H9 (cell line): ENCODE measurements around the gene TRIO. TPM values are rescaled to one million over a fixed set of nuclear protein-coding genes. Genes with fewer than 3 reads are reported as not detected.

ENCODE experiments used
- DNase-seq: peaks from one replicate; pipeline ENCODE4 v3.0.0-alpha.2; 2017
- H2AFZ ChIP-seq: one replicate; pipeline ENCODE4 v1.6.1; 2013; ENCODE audit warnings: mild to moderate bottlenecking, low read length, control low read depth, moderate library complexity
- H2AK5ac ChIP-seq: 2 replicates; pipeline ENCODE4 v1.6.1; 2013; ENCODE audit warnings: low read length, control low read depth, mixed read lengths; ENCODE audit not compliant: insufficient read length
- H2BK120ac ChIP-seq: one replicate; pipeline ENCODE4 v1.6.1; 2013; ENCODE audit warnings: low read depth, mild to moderate bottlenecking, low read length, control low read depth, inconsistent platforms; ENCODE audit not compliant: poor library complexity, severe bottlenecking
- H2BK12ac ChIP-seq: 2 replicates; pipeline ENCODE4 v1.6.1; 2013; ENCODE audit warnings: low read length, control low read depth, mixed read lengths, low read depth; ENCODE audit not compliant: insufficient read length
- H2BK15ac ChIP-seq: 2 replicates; pipeline ENCODE4 v1.6.1; 2013; ENCODE audit warnings: low read depth, low read length, control low read depth
- H2BK20ac ChIP-seq: one replicate; pipeline ENCODE4 v1.6.1; 2013; ENCODE audit warnings: low read depth, mild to moderate bottlenecking, low read length, control low read depth, inconsistent platforms; ENCODE audit not compliant: poor library complexity, severe bottlenecking
- H2BK5ac ChIP-seq: 2 replicates; pipeline ENCODE4 v1.6.1; 2013; ENCODE audit warnings: low read length, control low read depth, mixed read lengths; ENCODE audit not compliant: insufficient read length
- H3K14ac ChIP-seq: 2 replicates; pipeline ENCODE4 v1.6.1; 2013; ENCODE audit warnings: low read length, control low read depth; ENCODE audit not compliant: insufficient read depth
- H3K18ac ChIP-seq: 2 replicates; pipeline ENCODE4 v1.6.1; 2013; ENCODE audit warnings: low read depth, mild to moderate bottlenecking, mixed read lengths, low read length, control low read depth; ENCODE audit not compliant: insufficient read length
- H3K23ac ChIP-seq: 2 replicates; pipeline ENCODE4 v1.6.1; 2013; ENCODE audit warnings: low read length, control low read depth, mixed read lengths, low read depth; ENCODE audit not compliant: insufficient read length
- H3K23me2 ChIP-seq: 2 replicates; pipeline ENCODE4 v1.6.1; 2013; ENCODE audit warnings: low read depth, mild to moderate bottlenecking, mixed read lengths, low read length, control low read depth; ENCODE audit not compliant: insufficient read length, poor library complexity, severe bottlenecking
- H3K27ac ChIP-seq: 2 replicates; pipeline ENCODE4 v1.5.1; 2013; ENCODE audit warnings: low read length, control low read depth, mixed read lengths, low read depth; ENCODE audit not compliant: insufficient read length
- H3K27me3 ChIP-seq: 2 replicates; pipeline ENCODE4 v1.6.1; 2013; ENCODE audit warnings: low read length, control low read depth, inconsistent platforms; ENCODE audit not compliant: insufficient read depth
- H3K4ac ChIP-seq: 2 replicates; pipeline ENCODE4 v1.6.1; 2013; ENCODE audit warnings: low read depth, mild to moderate bottlenecking, control low read depth, inconsistent platforms, low read length, moderate library complexity
- H3K4me1 ChIP-seq: 2 replicates; pipeline ENCODE4 v1.6.1; 2013; ENCODE audit warnings: low read length, control low read depth, inconsistent platforms; ENCODE audit not compliant: insufficient read depth
- H3K4me2 ChIP-seq: 2 replicates; pipeline ENCODE4 v1.6.1; 2013; ENCODE audit warnings: low read length, control low read depth, mixed read lengths; ENCODE audit not compliant: insufficient read length, insufficient read depth
- H3K56ac ChIP-seq: 2 replicates; pipeline ENCODE4 v1.6.1; 2013; ENCODE audit warnings: low read depth, mild to moderate bottlenecking, mixed read lengths, low read length, control low read depth; ENCODE audit not compliant: insufficient read length
- H3K79me1 ChIP-seq: 2 replicates; pipeline ENCODE4 v1.6.1; 2013; ENCODE audit warnings: low read depth, mild to moderate bottlenecking, moderate library complexity, low read length, control low read depth, inconsistent platforms; ENCODE audit not compliant: insufficient read depth, poor library complexity, severe bottlenecking
- H3K79me2 ChIP-seq: 2 replicates; pipeline ENCODE4 v1.6.1; 2013; ENCODE audit warnings: low read length, control low read depth, inconsistent platforms; ENCODE audit not compliant: insufficient read depth
- H3K9ac ChIP-seq: 2 replicates; pipeline ENCODE4 v1.6.1; 2013; ENCODE audit warnings: low read length, control low read depth, mixed read lengths; ENCODE audit not compliant: insufficient read length; ENCODE audit errors: extremely low read depth
- H3K9me3 ChIP-seq: one replicate; pipeline ENCODE4 v1.6.1; 2013; ENCODE audit warnings: low read depth, low read length, inconsistent platforms; ENCODE audit not compliant: control insufficient read depth
- H3T11ph ChIP-seq: one replicate; pipeline ENCODE4 v1.6.1; 2013; ENCODE audit warnings: mild to moderate bottlenecking, low read length, control low read depth, inconsistent platforms
- H4K20me1 ChIP-seq: one replicate; pipeline ENCODE4 v1.6.1; 2013; ENCODE audit not compliant: control insufficient read depth, insufficient read length, insufficient read depth
- H4K5ac ChIP-seq: 2 replicates; pipeline ENCODE4 v1.6.1; 2013; ENCODE audit warnings: low read depth, mild to moderate bottlenecking, mixed read lengths, low read length, control low read depth; ENCODE audit not compliant: insufficient read length
- H4K8ac ChIP-seq: replicated peaks from 2 replicates; pipeline ENCODE4 v1.6.1; 2013; ENCODE audit warnings: low read length, control low read depth, mixed read lengths, low read depth; ENCODE audit not compliant: insufficient read length
- H4K91ac ChIP-seq: 2 replicates; pipeline ENCODE4 v1.6.1; 2013; ENCODE audit warnings: low read depth, mild to moderate bottlenecking, moderate library complexity, mixed read lengths, low read length, control low read depth; ENCODE audit not compliant: insufficient read length
- H3K27ac Mint-ChIP-seq, 3 experiments: 2 replicates in 2 of 3; 3 replicates in 1 of 3; pipeline ENCODE4 v1.8.0; 2020 to 2021; ENCODE audit warnings: mixed read lengths in 3 of 3, mild to moderate bottlenecking in 1 of 3, moderate library complexity in 1 of 3
- H3K27me3 Mint-ChIP-seq: 2 replicates; pipeline ENCODE4 v1.8.0; 2021; ENCODE audit warnings: low read depth, mild to moderate bottlenecking, moderate library complexity, mixed read lengths
- H3K36me3 Mint-ChIP-seq, 3 experiments: 2 replicates in 2 of 3; 3 replicates in 1 of 3; pipeline ENCODE4 v1.8.0; 2020 to 2021; ENCODE audit warnings: low read depth in 3 of 3, mixed read lengths in 3 of 3; ENCODE audit not compliant: insufficient read depth in 1 of 3
- H3K4me1 Mint-ChIP-seq, 2 experiments: 2 replicates each; pipeline ENCODE4 v1.8.0; 2020; ENCODE audit warnings: mixed read lengths in 2 of 2
- H3K4me3 Mint-ChIP-seq, 2 experiments: 2 replicates in 1 of 2; 3 replicates in 1 of 2; pipeline ENCODE4 v1.8.0; 2020 to 2021; ENCODE audit warnings: mild to moderate bottlenecking in 2 of 2, mixed read lengths in 2 of 2, moderate library complexity in 1 of 2
- H3K9me3 Mint-ChIP-seq, 2 experiments: 2 replicates in 1 of 2; 3 replicates in 1 of 2; pipeline ENCODE4 v1.8.0; 2020; ENCODE audit warnings: mild to moderate bottlenecking in 2 of 2, mixed read lengths in 2 of 2, moderate library complexity in 1 of 2
- CTCF ChIP-seq: fragments of 200-600 bp; sonication (generic); conservative IDR thresholded peaks from 3 replicates; pipeline ENCODE4 v1.8.0; 2021; ENCODE audit warnings: antibody characterized with exemption, mild to moderate bottlenecking
- WGBS: extraction: QIAGEN DNeasy Blood & Tissue Kit; methylation state at CpG from one replicate; pipeline ENCODE4 v1.1.7; 2013; ENCODE audit warnings: missing lambda C conversion rate, low lambda C conversion rate, mixed read lengths; ENCODE audit not compliant: insufficient read length; ENCODE audit errors: extremely low coverage; 5-methylcytosine and 5-hydroxymethylcytosine counted together
- total RNA-seq: library from RNA; stranded (reverse); gene quantifications from 2 replicates; pipeline ENCODE4 v1.2.1, GENCODE V29; 2021

Gene TRIO
- total RNA-seq, 1 experiment from 2014 or later, result 87.8 TPM

GRCh38 chr5:14097998-14098471, 45.1 kb upstream of the TRIO start:
- no peak overlapping the region for H3K27ac Mint-ChIP-seq
- DNase-seq, result no peak
- H4K5ac ChIP-seq, result no peak overlapping the region
- no peak overlapping the region for H4K8ac ChIP-seq
- no peaks in the 10 kb centered on the region for H4K20me1 ChIP-seq
- H3K4me1 Mint-ChIP-seq, result peaks cover 9 to 14% of the 10 kb centered on the region in 2 experiments
- H3K27me3 Mint-ChIP-seq, result peaks cover 2% of the 10 kb centered on the region; the same call in 1 of the 2 replicates
- H3K18ac ChIP-seq, result no peak overlapping the region
- no peaks in the 10 kb centered on the region for H3K79me1 ChIP-seq
- no peak overlapping the region for H3K56ac ChIP-seq
- no peaks in the 10 kb centered on the region for H3K27me3 ChIP-seq
- no peak for TF ChIP-seq CTCF
- no peaks in the 10 kb centered on the region for H3K23me2 ChIP-seq
- no peaks in the 10 kb centered on the region for H3K9me3 ChIP-seq
- H3K4me2 ChIP-seq, result no peak overlapping the region
- no peak overlapping the region for H3K23ac ChIP-seq
- peaks cover 0 to 6% of the 10 kb centered on the region in 2 experiments; a peak in 1 of 5 replicates for H3K9me3 Mint-ChIP-seq
- peaks cover 0 to 16% (median 0%) of the 10 kb centered on the region in 3 experiments; a peak in 4 of 7 replicates for H3K36me3 Mint-ChIP-seq
- H3K4me3 Mint-ChIP-seq, result no peak overlapping the region
- H3T11ph ChIP-seq, result no peak overlapping the region
- H2BK20ac ChIP-seq, result no peak overlapping the region
- no peaks in the 10 kb centered on the region for H3K4me1 ChIP-seq
- no peak overlapping the region for H2BK120ac ChIP-seq
- no peak overlapping the region for H2AK5ac ChIP-seq
- no peaks in the 10 kb centered on the region for H3K79me2 ChIP-seq
- WGBS, result no CpG with 5 or more reads among the region's 1 CpG
- H3K14ac ChIP-seq, result no peak overlapping the region
- H4K91ac ChIP-seq, result no peak overlapping the region
- H2BK12ac ChIP-seq, result no peak overlapping the region
- H3K9ac ChIP-seq, result no peak overlapping the region
- no peak overlapping the region for H2BK5ac ChIP-seq
- H3K4ac ChIP-seq, result no peak overlapping the region
- H3K27ac ChIP-seq, result no peak overlapping the region
- H2BK15ac ChIP-seq, result no peak overlapping the region
- no peak overlapping the region for H2AFZ ChIP-seq
